Activated naive CD4-positive, alpha-beta T cell treated with anti-CD3 and anti-CD28 coated beads, Interleukin-2, amount 50 U/mL, for 72 hours (primary cell): ENCODE data around the gene TMEM267. TPM values are rescaled to one million over a fixed set of nuclear protein-coding genes. Genes with fewer than 3 reads are reported as not detected.

ENCODE experiments used
- total RNA-seq, 2 donors: library from RNA; stranded (reverse); gene quantifications; one replicate each; pipeline ENCODE4 v1.2.3, GENCODE V29; 2022

Gene TMEM267
- total RNA-seq, 2 donors from 2014 or later, result 14.2 to 16.0 TPM

Other genes with a start within 250 kb of the TMEM267 start
- gene HMGCS1, start 170.5 kb downstream of the TMEM267 start, total RNA-seq, result 100 to 1,000 TPM in 1 of 2 donors, 10 to 100 TPM in 1; 80.0 to 116 TPM
- 10 to 100 TPM in 1 of 2 donors, 1 to 10 TPM in 1; 4.5 to 18.9 TPM for gene CCL28, start 71.5 kb downstream of the TMEM267 start, total RNA-seq
- 10 to 100 TPM; 12.4 to 24.2 TPM for gene C5orf34, start 31.3 kb upstream of the TMEM267 start, total RNA-seq
- gene PAIP1, start 73.2 kb upstream of the TMEM267 start, total RNA-seq, result 10 to 100 TPM; 19.1 to 44.6 TPM
- 100 to 1,000 TPM in 1 of 2 donors, 10 to 100 TPM in 1; 89.6 to 174 TPM for gene NNT, start 119.3 kb upstream of the TMEM267 start, total RNA-seq